CD4-positive, alpha-beta T cell (primary cell): ENCODE data around the gene NUP62. TPM values are rescaled to one million over a fixed set of nuclear protein-coding genes. Genes with fewer than 3 reads are reported as not detected.

Source experiments
- ATAC-seq: fragments of 200-7000 bp; cut with Tn5 transposase; one replicate; pipeline ENCODE4 v1.10.0; 2022; ENCODE audit warnings: mild to moderate bottlenecking; ENCODE audit not compliant: poor library complexity
- CTCF ChIA-PET: fragments of 350-600 bp; sonication (Branson Sonifier 250); formaldehyde crosslinking; loops from one replicate; lab custom pipeline; 2021; ENCODE audit warnings: antibody characterized with exemption, inconsistent platforms; lab: Charles Lee
- POLR2A ChIA-PET: fragments of 350-600 bp; sonication (Branson Sonifier 250); formaldehyde crosslinking; loops from one replicate; lab custom pipeline; 2021; ENCODE audit warnings: antibody characterized with exemption, inconsistent platforms; lab: Charles Lee
- DNase-seq, 14 experiments: peaks; one replicate each; pipeline ENCODE4 v3.0.0-alpha.2; 2013 to 2020; ENCODE audit warnings: mixed read lengths in 2 of 14
- H3K27ac ChIP-seq, 2 donors: one replicate each; pipeline versions ENCODE4 v1.5.1 to v1.7.0; 2013; ENCODE audit warnings: low read length in 2 of 2, low read depth in 1 of 2, mild to moderate bottlenecking in 1 of 2
- H3K27me3 ChIP-seq, 2 experiments: 1 replicate in 1 of 2; 2 replicates in 1 of 2; pipeline versions ENCODE4 v1.6.1 to v1.7.0; 2013; ENCODE audit warnings: low read length in 2 of 2, control low read depth in 1 of 2, mild to moderate bottlenecking in 1 of 2, moderate library complexity in 1 of 2; ENCODE audit not compliant: insufficient read depth in 2 of 2, control insufficient read depth in 1 of 2
- H3K36me3 ChIP-seq: one replicate; pipeline ENCODE4 v1.6.1; 2013; ENCODE audit warnings: low read length, control low read depth; ENCODE audit not compliant: insufficient read depth
- H3K4me1 ChIP-seq: one replicate; pipeline ENCODE4 v1.6.1; 2013; ENCODE audit warnings: low read length, control low read depth; ENCODE audit not compliant: insufficient read depth
- H3K4me3 ChIP-seq: one replicate; pipeline ENCODE4 v1.5.1; 2013; ENCODE audit warnings: mild to moderate bottlenecking, low read length, moderate library complexity
- H3K9me3 ChIP-seq, 2 experiments: 1 replicate in 1 of 2; 2 replicates in 1 of 2; pipeline versions ENCODE4 v1.6.1 to v1.7.0; 2013; ENCODE audit warnings: low read length in 2 of 2, mild to moderate bottlenecking in 2 of 2, control low read depth in 1 of 2, moderate library complexity in 1 of 2; ENCODE audit not compliant: control insufficient read depth in 1 of 2, insufficient read depth in 1 of 2
- H3K27ac Mint-ChIP-seq: one replicate; pipeline ENCODE4 v1.8.0; 2020; ENCODE audit warnings: mixed read lengths
- H3K27me3 Mint-ChIP-seq: one replicate; pipeline ENCODE4 v1.8.0; 2021; ENCODE audit warnings: mixed read lengths
- H3K36me3 Mint-ChIP-seq: one replicate; pipeline ENCODE4 v1.8.0; 2021; ENCODE audit warnings: low read depth, mixed read lengths
- H3K4me1 Mint-ChIP-seq: one replicate; pipeline ENCODE4 v1.8.0; 2021; ENCODE audit warnings: low read depth, mixed read lengths
- H3K4me3 Mint-ChIP-seq: one replicate; pipeline ENCODE4 v1.8.0; 2020; ENCODE audit warnings: mild to moderate bottlenecking, mixed read lengths
- H3K9me3 Mint-ChIP-seq: one replicate; pipeline ENCODE4 v1.8.0; 2020; ENCODE audit warnings: mixed read lengths
- intact Hi-C, 2 experiments: fragments of 100-400 bp; cut with DNase I in 1 of 2; cut with micrococcal nuclease in 1 of 2; formaldehyde crosslinking; loops; one replicate each; pipeline versions ENCODE4 v1.15.1 to v1.9.0; 2023 to 2025; cut with DNase I, micrococcal nuclease
- total RNA-seq, 174 experiments: library from RNA in 2 of 174; stranded (reverse) in 2 of 174; gene quantifications; one replicate each; pipeline ENCODE4 v1.2.3 and lab custom pipeline; 2021 to 2026
- TF ChIP-seq, protein P1 (sequence below): fragments of 200-600 bp; IDR thresholded peaks from one replicate; pipeline ENCODE4 v1.8.0; 2022; ENCODE audit warnings: antibody characterized with exemption, mild to moderate bottlenecking

Gene NUP62
- total RNA-seq, 2 experiments from 2014 or later, result 19.2 to 21.7 TPM

DNA sequence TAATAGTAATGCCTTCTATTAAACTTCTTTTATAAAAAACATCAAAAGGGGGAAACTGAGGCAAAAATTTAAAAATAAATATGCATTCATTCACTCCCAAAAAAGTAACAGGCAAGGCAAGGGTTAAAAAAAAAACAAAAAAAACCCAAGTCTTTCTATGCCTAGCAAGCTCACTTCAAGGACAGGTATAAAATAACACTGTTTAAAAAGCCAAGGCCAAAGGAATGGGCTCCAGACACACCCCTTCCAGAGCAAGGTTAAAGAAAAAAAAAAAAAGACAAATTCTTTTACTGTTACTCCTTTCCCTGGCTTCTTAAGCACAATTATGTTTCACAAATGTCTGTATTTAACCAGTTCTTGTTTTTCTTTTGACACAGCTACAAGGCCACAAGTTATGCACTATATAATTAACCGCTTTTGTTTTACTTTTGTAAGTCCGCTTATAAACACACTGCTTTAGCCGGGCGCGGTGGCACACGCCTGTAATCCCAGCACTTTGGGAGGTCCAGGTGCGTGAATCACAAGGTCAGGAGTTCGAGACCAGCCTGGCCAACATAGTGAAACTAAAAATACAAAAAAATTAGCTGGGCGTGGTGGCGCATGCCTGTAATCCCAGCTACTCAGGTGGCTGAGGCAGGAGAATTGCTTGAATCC is 28.1 kb upstream of the NUP62 start:
- CTCF ChIA-PET, result interaction anchor here (0.6 to 0.7 kb wide), 2 partner anchors 237 to 775 kb away, joined by 3 read pairs; no protein-coding TSS in a partner anchor
- TF ChIP-seq, protein P1, sequence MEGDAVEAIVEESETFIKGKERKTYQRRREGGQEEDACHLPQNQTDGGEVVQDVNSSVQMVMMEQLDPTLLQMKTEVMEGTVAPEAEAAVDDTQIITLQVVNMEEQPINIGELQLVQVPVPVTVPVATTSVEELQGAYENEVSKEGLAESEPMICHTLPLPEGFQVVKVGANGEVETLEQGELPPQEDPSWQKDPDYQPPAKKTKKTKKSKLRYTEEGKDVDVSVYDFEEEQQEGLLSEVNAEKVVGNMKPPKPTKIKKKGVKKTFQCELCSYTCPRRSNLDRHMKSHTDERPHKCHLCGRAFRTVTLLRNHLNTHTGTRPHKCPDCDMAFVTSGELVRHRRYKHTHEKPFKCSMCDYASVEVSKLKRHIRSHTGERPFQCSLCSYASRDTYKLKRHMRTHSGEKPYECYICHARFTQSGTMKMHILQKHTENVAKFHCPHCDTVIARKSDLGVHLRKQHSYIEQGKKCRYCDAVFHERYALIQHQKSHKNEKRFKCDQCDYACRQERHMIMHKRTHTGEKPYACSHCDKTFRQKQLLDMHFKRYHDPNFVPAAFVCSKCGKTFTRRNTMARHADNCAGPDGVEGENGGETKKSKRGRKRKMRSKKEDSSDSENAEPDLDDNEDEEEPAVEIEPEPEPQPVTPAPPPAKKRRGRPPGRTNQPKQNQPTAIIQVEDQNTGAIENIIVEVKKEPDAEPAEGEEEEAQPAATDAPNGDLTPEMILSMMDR, result no peak
- POLR2A ChIA-PET, result no interaction called here
- Histone ChIP-seq H3K9me3 (peaks cover 0 to 9% of the 10 kb centered on the region in 2 experiments), H3K36me3 (no peaks in the 10 kb centered on the region), H3K27me3 (peaks cover 0 to 3% of the 10 kb centered on the region in 2 experiments), H3K4me1 (peaks cover 6% of the 10 kb centered on the region), H3K27ac (no peak overlapping the region), H3K4me3 (no peak overlapping the region)
- Mint-ChIP-seq H3K4me1 (no peaks in the 10 kb centered on the region), H3K27ac (no peak overlapping the region), H3K4me3 (no peak overlapping the region), H3K9me3 (no peaks in the 10 kb centered on the region), H3K36me3 (no peaks in the 10 kb centered on the region), H3K27me3 (peaks cover 18% of the 10 kb centered on the region)
- ATAC-seq, result no peak
- DNase-seq, result no peak
- intact Hi-C loops, result no loop called here

DNA sequence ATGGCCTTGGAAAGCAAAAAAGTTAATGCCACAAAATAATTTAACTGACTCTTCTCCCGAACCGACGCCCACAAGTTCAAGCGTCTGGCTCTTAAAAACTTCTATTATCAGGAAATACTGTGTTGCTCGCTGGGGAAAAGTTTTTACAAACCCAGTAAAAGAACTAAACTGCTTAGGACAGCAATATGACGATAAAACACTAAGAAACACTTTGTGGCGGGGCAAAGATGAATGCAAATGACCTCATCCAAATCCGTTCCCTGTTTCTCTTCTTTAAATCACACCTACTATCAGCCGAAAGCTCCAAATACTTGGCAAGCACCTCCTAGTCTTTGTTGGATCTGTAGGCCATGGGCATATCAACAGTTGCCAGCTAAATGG is 26.8 kb upstream of the NUP62 start:
- Mint-ChIP-seq H3K27me3 (peaks cover 23% of the 10 kb centered on the region), H3K36me3 (no peaks in the 10 kb centered on the region), H3K4me3 (no peak overlapping the region), H3K27ac (no peak overlapping the region), H3K9me3 (no peaks in the 10 kb centered on the region), H3K4me1 (no peaks in the 10 kb centered on the region)
- ATAC-seq (no peak), DNase-seq (no peak)
- TF ChIP-seq, protein P1, result no peak
- intact Hi-C loops, result no loop called here
- Histone ChIP-seq H3K4me1 (peaks cover 6% of the 10 kb centered on the region), H3K9me3 (peaks cover 0 to 13% of the 10 kb centered on the region in 2 experiments), H3K4me3 (no peak overlapping the region), H3K27ac (no peak overlapping the region), H3K36me3 (no peaks in the 10 kb centered on the region), H3K27me3 (peaks cover 0 to 4% of the 10 kb centered on the region in 2 experiments)
- CTCF ChIA-PET, result no interaction called here
- POLR2A ChIA-PET, result no interaction called here

DNA sequence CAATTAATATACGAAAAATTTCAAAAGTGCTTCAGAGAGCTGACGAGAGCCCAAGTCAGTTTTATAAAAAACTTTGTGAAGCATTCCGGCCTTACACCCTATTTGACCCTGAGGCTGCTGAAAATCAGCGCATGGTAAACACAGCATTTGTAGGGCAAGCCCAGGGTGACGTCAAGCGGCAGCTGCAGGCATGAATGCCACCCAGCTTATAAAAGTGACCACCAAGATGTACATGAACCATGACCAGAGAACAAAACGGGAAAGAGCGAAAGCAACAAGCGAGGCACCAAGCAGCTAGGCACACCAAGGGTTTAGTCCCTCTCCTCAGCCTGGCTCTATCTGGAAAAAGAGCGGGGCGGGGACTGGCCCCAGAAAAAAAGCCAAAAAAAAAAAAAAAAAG is 25.6 kb upstream of the NUP62 start:
- POLR2A ChIA-PET, result no interaction called here
- Histone ChIP-seq H3K4me3 (no peak overlapping the region), H3K27ac (no peak overlapping the region), H3K9me3 (peaks cover 0 to 13% of the 10 kb centered on the region in 2 experiments), H3K36me3 (no peaks in the 10 kb centered on the region), H3K27me3 (peaks cover 0 to 7% of the 10 kb centered on the region in 2 experiments), H3K4me1 (peaks cover 6% of the 10 kb centered on the region)
- intact Hi-C loops, result no loop called here
- no peaks in the 10 kb centered on the region for H3K4me1 Mint-ChIP-seq
- TF ChIP-seq, protein P1, result no peak
- CTCF ChIA-PET, result no interaction called here
- ATAC-seq (no peak), DNase-seq (no peak)
- no peaks in the 10 kb centered on the region for H3K36me3 Mint-ChIP-seq
- H3K27me3 Mint-ChIP-seq, result peaks cover 31% of the 10 kb centered on the region
- no peaks in the 10 kb centered on the region for H3K9me3 Mint-ChIP-seq
- no peak overlapping the region for H3K27ac Mint-ChIP-seq
- no peak overlapping the region for H3K4me3 Mint-ChIP-seq
